Activated T-cell treated with anti-CD3 and anti-CD28 coated beads for 1 hour (primary cell): ENCODE data around the gene FUT8.

Experiments used
- DNase-seq: peaks from one replicate; pipeline ENCODE4 v3.0.0-alpha.2; 2020; ENCODE audit warnings: low read depth

Gene FUT8

GRCh38 chr14:65412032-65412846 is at the start of gene FUT8:
Gene FUT8, plus strand, starts transcription at chr14:65412730. Its CDS starts 148,834 bp downstream, at chr14:65561564.
- peak; percentile 94 for DNase-seq

GRCh38 chr14:65366802-65367565 is 45.5 kb upstream of the FUT8 start:
- DNase-seq = no peak

- no peak for DNase-seq
Observed at GRCh38 chr14:65369560-65369959, 43.0 kb upstream of the FUT8 start.

- DNase-seq = no peak
Observed at GRCh38 chr14:65370801-65371248, 41.7 kb upstream of the FUT8 start.

DNA sequence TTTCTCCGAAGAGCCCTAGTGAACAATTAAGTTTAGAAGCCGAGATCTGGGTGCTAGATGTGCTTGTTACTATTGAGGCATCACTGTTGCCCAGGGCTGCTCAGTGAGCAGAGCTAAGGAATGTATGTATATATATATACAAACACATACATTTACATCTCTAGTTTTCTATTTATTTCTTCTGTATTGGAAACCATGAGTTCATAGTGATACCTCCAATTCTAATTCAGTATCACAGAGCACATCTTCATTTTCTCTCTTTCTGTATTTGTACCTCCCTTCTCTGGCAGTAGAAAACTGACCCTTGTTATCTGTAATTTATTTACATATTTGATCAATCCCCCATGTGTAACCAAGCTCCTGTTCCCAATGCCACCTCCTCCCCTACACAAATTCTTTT is 40.7 kb upstream of the FUT8 start:
- no peak for DNase-seq

DNA sequence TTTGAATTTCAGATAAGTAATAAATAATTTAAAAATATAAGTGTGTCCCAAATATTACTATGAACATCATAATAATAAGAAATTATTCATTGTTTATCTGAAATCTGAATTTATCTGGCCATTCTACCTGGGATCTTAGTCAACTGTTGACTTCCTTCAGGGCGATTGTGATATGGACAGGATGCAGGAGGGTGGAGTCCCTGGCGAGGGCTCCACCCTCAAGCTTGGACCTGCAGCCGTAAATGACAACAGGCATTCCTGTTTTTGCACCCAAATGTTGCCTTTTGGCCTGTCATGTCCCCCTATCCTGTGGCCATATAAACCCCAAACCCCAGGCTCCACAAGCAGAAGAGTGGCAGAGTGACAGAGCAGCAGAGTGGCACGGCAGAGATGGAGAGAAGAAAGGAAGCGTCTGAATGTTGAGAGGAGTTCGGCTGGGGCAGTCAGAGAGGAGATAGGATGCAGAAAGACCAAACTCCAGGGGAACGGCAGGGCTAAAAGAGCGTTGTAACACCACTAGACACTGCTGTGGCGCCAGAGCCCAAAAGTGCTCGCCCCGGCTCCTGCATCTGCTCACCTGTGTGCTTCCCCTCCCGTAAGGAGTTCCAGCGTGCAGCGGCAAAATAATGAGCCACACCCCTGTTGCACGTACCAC is 39.4 kb upstream of the FUT8 start:
- no peak for DNase-seq

GRCh38 chr14:65373671-65374039 is 38.9 kb upstream of the FUT8 start:
- no peak for DNase-seq

GRCh38 chr14:65377576-65377975 is 35.0 kb upstream of the FUT8 start:
- DNase-seq = no peak

DNA sequence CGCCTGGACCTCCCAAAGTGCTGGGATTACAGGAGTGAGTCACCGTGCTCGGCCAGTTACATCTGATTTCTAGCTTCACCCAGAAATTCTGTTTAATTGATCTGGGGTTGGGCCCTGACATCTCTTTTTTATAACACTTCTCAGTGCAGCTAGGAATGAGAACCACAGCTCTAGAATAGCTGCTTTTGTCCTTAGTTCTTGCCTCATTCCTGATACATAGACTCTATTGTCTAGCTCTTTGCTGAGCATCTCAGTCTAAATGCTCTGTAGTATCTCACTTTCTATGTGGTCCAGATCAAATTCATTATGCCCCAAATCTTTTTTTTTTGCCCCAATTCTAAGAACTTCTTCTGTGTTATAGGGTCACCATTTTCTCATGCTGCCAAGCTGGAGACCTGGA is 29.9 kb upstream of the FUT8 start:
- no peak for DNase-seq

- DNase-seq = no peak
Observed at GRCh38 chr14:65387171-65387570, 25.4 kb upstream of the FUT8 start.

- no peak for DNase-seq
Observed at GRCh38 chr14:65387628-65388027, 24.9 kb upstream of the FUT8 start.

DNA sequence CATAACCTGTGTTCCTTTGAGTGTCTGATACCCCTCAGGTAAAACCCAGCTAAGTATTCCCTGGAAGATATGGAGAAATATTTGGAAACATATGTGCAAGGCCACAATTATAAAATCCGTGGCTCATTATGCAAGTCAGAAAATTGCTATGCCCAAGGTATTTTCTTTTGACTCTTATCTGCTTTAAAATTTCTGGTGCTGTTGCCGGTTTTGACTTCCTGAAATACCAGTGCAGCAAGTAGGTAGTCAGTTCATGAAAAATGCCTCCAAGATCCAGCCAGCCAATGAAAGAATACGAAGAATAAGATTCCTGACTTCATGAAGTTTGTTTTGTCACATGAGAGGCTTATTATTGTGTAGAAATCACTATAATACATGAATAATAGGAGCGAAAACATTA is 20.2 kb upstream of the FUT8 start:
- no peak for DNase-seq

- no peak for DNase-seq
Observed at GRCh38 chr14:65396082-65396910, 16.2 kb upstream of the FUT8 start.

- DNase-seq = no peak
Observed at GRCh38 chr14:65403231-65403630, 9.3 kb upstream of the FUT8 start.

- no peak for DNase-seq
Observed at GRCh38 chr14:65408113-65408512, 4.4 kb upstream of the FUT8 start.

DNA sequence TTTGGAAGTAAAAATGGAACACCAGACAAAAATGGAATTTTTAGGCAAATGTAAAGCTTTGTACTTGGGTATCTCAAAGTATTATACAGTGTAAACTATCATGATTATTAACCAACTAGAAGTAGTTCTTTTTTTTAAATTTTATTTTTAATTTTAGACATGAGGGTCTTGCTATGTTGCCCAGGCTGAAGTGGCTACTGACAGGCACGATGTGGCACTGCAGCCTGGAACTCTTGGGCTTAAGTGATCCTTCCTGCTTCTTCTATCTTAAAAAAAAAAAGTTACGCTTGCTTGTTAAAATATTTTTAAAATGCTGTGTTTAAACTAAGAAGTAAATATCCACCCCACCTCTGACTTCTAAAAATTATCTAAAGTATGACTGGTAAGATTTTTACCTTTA is 1.9 kb upstream of the FUT8 start:
- no peak for DNase-seq

DNA sequence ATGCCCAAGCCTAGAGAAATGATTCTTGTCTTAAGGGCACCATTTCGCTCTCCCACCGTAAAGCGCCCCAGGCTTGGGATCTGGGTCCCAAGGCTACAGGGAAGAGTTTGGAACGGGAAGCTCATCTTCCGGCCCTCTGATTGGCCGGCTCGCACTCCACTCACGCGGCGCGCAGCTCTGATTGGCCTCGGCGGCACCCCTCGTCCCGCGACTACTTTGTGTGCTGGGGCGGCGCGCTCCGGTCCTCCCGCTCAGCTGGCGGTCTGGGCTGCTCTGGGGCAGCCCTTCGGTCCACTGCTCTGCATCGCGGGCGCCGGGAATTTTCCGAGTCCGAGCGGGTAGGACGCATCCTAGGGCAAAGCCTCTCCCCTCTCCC is 886 bp upstream of the FUT8 start:
- DNase-seq = peak; percentile 75

- peak; percentile 44 for DNase-seq
Observed at GRCh38 chr14:65412856-65413738, 567 bp downstream of the FUT8 start.

GRCh38 chr14:65413739-65414045 is 1.2 kb downstream of the FUT8 start:
- no peak for DNase-seq

DNA sequence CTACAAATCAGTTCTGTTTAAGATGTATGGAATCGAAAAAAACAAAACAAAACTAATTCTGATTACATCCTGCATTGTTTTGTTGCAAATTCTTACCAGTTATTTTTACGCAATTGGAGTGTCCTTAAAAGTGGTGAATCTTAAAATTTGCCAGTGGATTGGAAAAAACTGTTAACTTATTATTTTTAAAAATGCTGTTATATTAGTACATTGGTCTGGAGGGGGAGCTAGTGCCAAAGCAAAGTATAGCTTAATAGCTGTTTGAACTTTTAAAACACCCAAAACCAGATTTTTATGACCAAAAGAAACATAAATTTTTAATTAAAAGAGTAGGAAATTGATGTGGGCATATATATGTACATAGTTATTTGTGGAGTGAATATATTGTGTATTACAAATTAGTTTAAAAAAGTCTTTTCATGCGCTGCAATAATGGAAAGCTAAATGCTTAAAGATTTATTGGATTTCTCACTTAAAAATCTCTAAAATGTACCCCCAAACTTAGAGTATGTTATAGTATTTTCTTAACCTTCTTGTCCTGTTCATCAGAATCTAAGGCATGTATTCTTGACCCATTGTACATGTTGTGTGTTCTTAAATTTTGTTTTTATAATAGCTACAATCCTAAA is 2.5 kb downstream of the FUT8 start:
- DNase-seq = no peak

DNA sequence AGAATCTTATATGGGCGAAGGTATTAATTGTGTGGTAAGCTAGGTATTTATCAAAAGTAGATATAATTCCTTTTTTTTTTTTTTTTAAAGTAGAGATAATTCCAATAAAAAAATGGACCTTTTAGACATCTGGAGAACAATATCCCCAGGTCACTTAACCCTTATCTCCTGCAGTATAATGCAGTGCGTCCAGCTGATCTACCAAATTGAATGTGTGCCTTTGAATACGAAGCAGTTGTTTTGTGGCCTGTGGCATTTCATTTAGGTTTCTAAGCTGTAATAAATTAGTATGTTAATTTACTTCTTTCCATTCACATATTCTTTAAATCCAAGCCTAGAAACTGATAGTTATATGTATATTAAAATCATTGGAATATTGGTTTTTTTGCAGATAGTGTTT is 3.1 kb downstream of the FUT8 start:
- no peak for DNase-seq
